ENCODE data around the gene B3GAT1.

- no peak for TF ChIP-seq CTCF (IDR thresholded peaks at IDR 0.05)
- no peak for TF ChIP-seq EP300 (IDR thresholded peaks at IDR 0.05)
- no peak for TF ChIP-seq POLR2A (IDR thresholded peaks at IDR 0.05)
These were observed 42.2 kb downstream of the B3GAT1 start for GRCh38 chr11:134369656-134370525.
